Natural killer cell (primary cell): ENCODE measurements around the gene FYB2. TPM values are rescaled to one million over a fixed set of nuclear protein-coding genes. Genes with fewer than 3 reads are reported as not detected.

Source experiments
- ATAC-seq, 3 donors: fragments of 150-1000 bp in 2 of 3; fragments of 200-7000 bp in 1 of 3; cut with Tn5 transposase; 1 replicate in 1 of 3; 2 replicates in 2 of 3; pipeline ENCODE4 v1.10.0; 2021; ENCODE audit warnings: mild to moderate bottlenecking in 2 of 3, moderate library complexity in 2 of 3
- DNase-seq, 2 donors: peaks; one replicate each; pipeline versions ENCODE4 v3.0.0 to v3.0.0-alpha.2; 2013 to 2021; ENCODE audit warnings: mixed read lengths in 1 of 2
- H3K27ac ChIP-seq: one replicate; pipeline ENCODE4 v1.5.1; 2013; ENCODE audit warnings: mild to moderate bottlenecking, low read length
- H3K27me3 ChIP-seq: one replicate; pipeline ENCODE4 v1.6.1; 2013; ENCODE audit warnings: low read length; ENCODE audit not compliant: control insufficient read depth, insufficient read depth
- H3K36me3 ChIP-seq: one replicate; pipeline ENCODE4 v1.6.1; 2013; ENCODE audit warnings: low read length; ENCODE audit not compliant: control insufficient read depth, insufficient read depth
- H3K4me1 ChIP-seq: one replicate; pipeline ENCODE4 v1.6.1; 2013; ENCODE audit warnings: low read length; ENCODE audit not compliant: control insufficient read depth, insufficient read depth
- H3K4me3 ChIP-seq: one replicate; pipeline ENCODE4 v1.5.1; 2013; ENCODE audit warnings: low read length
- H3K9me3 ChIP-seq: one replicate; pipeline ENCODE4 v1.6.1; 2013; ENCODE audit warnings: low read length; ENCODE audit not compliant: control insufficient read depth, insufficient read depth
- H3K27ac Mint-ChIP-seq, 2 donors: one replicate each; pipeline ENCODE4 v1.8.0; 2022; ENCODE audit warnings: mild to moderate bottlenecking in 2 of 2, mixed read lengths in 2 of 2, moderate library complexity in 1 of 2
- H3K27me3 Mint-ChIP-seq, 2 donors: one replicate each; pipeline ENCODE4 v1.8.0; 2022; ENCODE audit warnings: low read depth in 2 of 2, mixed read lengths in 2 of 2
- H3K36me3 Mint-ChIP-seq: one replicate; pipeline ENCODE4 v1.8.0; 2022; ENCODE audit warnings: mixed read lengths
- H3K4me1 Mint-ChIP-seq, 2 donors: one replicate each; pipeline ENCODE4 v1.8.0; 2022; ENCODE audit warnings: mixed read lengths in 2 of 2
- H3K4me3 Mint-ChIP-seq: one replicate; pipeline ENCODE4 v1.8.0; 2022; ENCODE audit warnings: mild to moderate bottlenecking, moderate library complexity, mixed read lengths
- H3K9me3 Mint-ChIP-seq, 2 donors: one replicate each; pipeline ENCODE4 v1.8.0; 2022; ENCODE audit warnings: mixed read lengths in 2 of 2
- CTCF ChIP-seq: fragments of 200-600 bp; IDR thresholded peaks from one replicate; pipeline ENCODE4 v1.8.0; 2022; ENCODE audit warnings: antibody characterized with exemption
- WGBS: methylation state at CpG from one replicate; pipeline ENCODE4 v1.1.7; 2013; ENCODE audit warnings: missing lambda C conversion rate; ENCODE audit not compliant: insufficient coverage; 5-methylcytosine and 5-hydroxymethylcytosine counted together
- intact Hi-C: fragments of 100-400 bp; cut with micrococcal nuclease; formaldehyde crosslinking; loops from one replicate; pipeline ENCODE4 v1.14.2; 2022
- total RNA-seq, 4 donors: library from RNA; stranded (reverse); fragments of 120-200 nt in 1 of 4; gene quantifications; one replicate each; pipeline versions ENCODE4 v1.2.3 to v1.2.4, GENCODE V29; 2013 to 2022

Gene FYB2
- total RNA-seq, 3 donors from 2014 or later (not counting 1 experiment from before 2014, with no cell fraction given), result not detected

- Mint-ChIP-seq H3K4me1 (no peaks in the 10 kb centered on the region), H3K4me3 (no peak overlapping the region), H3K9me3 (no peaks in the 10 kb centered on the region), H3K36me3 (no peaks in the 10 kb centered on the region), H3K27ac (no peak overlapping the region), H3K27me3 (peaks cover 15 to 28% of the 10 kb centered on the region in 2 donors)
- Histone ChIP-seq H3K36me3 (no peaks in the 10 kb centered on the region), H3K4me1 (no peaks in the 10 kb centered on the region), H3K27me3 (peaks cover 2% of the 10 kb centered on the region), H3K27ac (no peak overlapping the region), H3K4me3 (no peak overlapping the region), H3K9me3 (no peaks in the 10 kb centered on the region)
- DNase-seq (no peak), ATAC-seq (no peak)
- no peak for TF ChIP-seq CTCF
- intact Hi-C loops, result no loop called here
- WGBS, result 61% methylated on average over 2 of the region's 2 CpGs
Measured at GRCh38 chr1:56866656-56867055, 47.5 kb upstream of the FYB2 start.

GRCh38 chr1:56864430-56864829 lies 45.2 kb upstream of the FYB2 start:
- no peaks in the 10 kb centered on the region for H3K36me3 Mint-ChIP-seq
- intact Hi-C loops, result no loop called here

GRCh38 chr1:56863265-56863992 lies 44.2 kb upstream of the FYB2 start:
- no peak for DNase-seq
- Mint-ChIP-seq H3K27ac (no peak overlapping the region), H3K4me1 (no peaks in the 10 kb centered on the region), H3K4me3 (no peak overlapping the region), H3K9me3 (peaks cover 0 to 2% of the 10 kb centered on the region in 2 donors), H3K36me3 (no peaks in the 10 kb centered on the region), H3K27me3 (peaks cover 15 to 16% of the 10 kb centered on the region in 2 donors)
- 74% methylated on average over 2 of the region's 3 CpGs for WGBS
- ATAC-seq, result no peak
- H3K27me3 ChIP-seq, result no peaks in the 10 kb centered on the region
- TF ChIP-seq CTCF, result no peak
- intact Hi-C loops, result no loop called here
- H3K4me1 ChIP-seq, result no peaks in the 10 kb centered on the region
- H3K9me3 ChIP-seq, result no peaks in the 10 kb centered on the region
- H3K27ac ChIP-seq, result no peak overlapping the region
- H3K4me3 ChIP-seq, result no peak overlapping the region
- no peaks in the 10 kb centered on the region for H3K36me3 ChIP-seq

More at GRCh38 chr1:56864430-56864829, 45.2 kb upstream of the FYB2 start:
- TF ChIP-seq CTCF, result no peak
- Histone ChIP-seq H3K27ac (no peak overlapping the region), H3K9me3 (no peaks in the 10 kb centered on the region), H3K4me1 (no peaks in the 10 kb centered on the region), H3K36me3 (no peaks in the 10 kb centered on the region), H3K4me3 (no peak overlapping the region), H3K27me3 (no peaks in the 10 kb centered on the region)
- peaks cover 18 to 22% of the 10 kb centered on the region in 2 donors for H3K27me3 Mint-ChIP-seq
- WGBS, result 84% methylated on average over 2 of the region's 2 CpGs
- ATAC-seq (no peak), DNase-seq (no peak)
- peaks cover 0 to 2% of the 10 kb centered on the region in 2 donors for H3K9me3 Mint-ChIP-seq
- H3K4me3 Mint-ChIP-seq, result no peak overlapping the region
- no peaks in the 10 kb centered on the region for H3K4me1 Mint-ChIP-seq
- H3K27ac Mint-ChIP-seq, result no peak overlapping the region

GRCh38 chr1:56859287-56859686 lies 40.1 kb upstream of the FYB2 start:
- no peaks in the 10 kb centered on the region for H3K4me1 Mint-ChIP-seq

More at GRCh38 chr1:56859287-56859686, 40.1 kb upstream of the FYB2 start:
- Mint-ChIP-seq H3K4me3 (no peak overlapping the region), H3K27me3 (peaks cover 6 to 14% of the 10 kb centered on the region in 2 donors), H3K36me3 (no peaks in the 10 kb centered on the region), H3K9me3 (peaks cover 0 to 2% of the 10 kb centered on the region in 2 donors), H3K27ac (no peak overlapping the region)
- no peaks in the 10 kb centered on the region for H3K36me3 ChIP-seq
- H3K9me3 ChIP-seq, result no peaks in the 10 kb centered on the region
- no peak for ATAC-seq
- TF ChIP-seq CTCF, result no peak
- no peak overlapping the region for H3K4me3 ChIP-seq
- H3K4me1 ChIP-seq, result no peaks in the 10 kb centered on the region
- H3K27me3 ChIP-seq, result no peaks in the 10 kb centered on the region
- no peak for DNase-seq
- intact Hi-C loops, result no loop called here
- H3K27ac ChIP-seq, result no peak overlapping the region
